Inflammatory macrophage (primary cell): ENCODE measurements around the gene SLC9A6.
A peak's percentile ranks its signal among the peaks of the same experiment; 100 is the strongest.
"Not testable (repeated sequence)": the region's sequence is repeated elsewhere in the genome, so short reads cannot be mapped to it uniquely, and the experiment has no call there.

ENCODE experiments used
- DNase-seq, 2 donors: peaks; one replicate each; pipeline ENCODE4 v3.0.0-alpha.2; 2020 to 2022

The SLC9A6 gene

GRCh38 chrX:136064661-136065043 lies 79.4 kb downstream of the SLC9A6 start:
- no peak for DNase-seq

GRCh38 chrX:136065044-136065671 lies 79.9 kb downstream of the SLC9A6 start:
- peak; percentile 37 to 51 for DNase-seq

GRCh38 chrX:136067097-136067496 lies 81.9 kb downstream of the SLC9A6 start:
- DNase-seq = no peak

- DNase-seq = no peak
Observed at GRCh38 chrX:136067966-136068365, 82.7 kb downstream of the SLC9A6 start.

- no peak for DNase-seq
Observed at GRCh38 chrX:136076942-136077341, 91.7 kb downstream of the SLC9A6 start.

GRCh38 chrX:136080766-136081165 lies 95.5 kb downstream of the SLC9A6 start:
- no peak for DNase-seq

- no peak for DNase-seq
Observed at GRCh38 chrX:136086521-136086920, 101.3 kb downstream of the SLC9A6 start.

- DNase-seq = not testable (repeated sequence)
Observed at GRCh38 chrX:136091898-136092297, 106.7 kb downstream of the SLC9A6 start.

GRCh38 chrX:136094962-136095361 lies 109.7 kb downstream of the SLC9A6 start:
- DNase-seq = no peak
